Activated CD8-positive, alpha-beta memory T cell treated with anti-CD3 and anti-CD28 coated beads for 4 hours (primary cell): ENCODE results near the gene SEL1L.
"Not testable (repeated sequence)": the region's sequence is repeated elsewhere in the genome, so short reads cannot be mapped to it uniquely, and the experiment has no call there.

Source experiments
- DNase-seq, 2 donors: peaks; one replicate each; pipeline ENCODE4 v3.0.0-alpha.2; 2020; ENCODE audit warnings: low read depth in 2 of 2

Gene SEL1L

GRCh38 chr14:81474148-81474492 lies 59.5 kb downstream of the SEL1L start:
- no peak for DNase-seq

- no peak for DNase-seq
Observed at GRCh38 chr14:81473456-81474147, 60.1 kb downstream of the SEL1L start.

- no peak for DNase-seq
Observed at GRCh38 chr14:81472096-81472800, 61.4 kb downstream of the SEL1L start.

GRCh38 chr14:81471062-81471461 lies 62.6 kb downstream of the SEL1L start:
- DNase-seq: no peak

GRCh38 chr14:81470557-81470826 lies 63.2 kb downstream of the SEL1L start:
- not testable (repeated sequence) for DNase-seq

- no peak for DNase-seq
Observed at GRCh38 chr14:81466854-81467253, 66.8 kb downstream of the SEL1L start.

- no peak for DNase-seq
Observed at GRCh38 chr14:81465507-81466228, 68.0 kb downstream of the SEL1L start.

- DNase-seq: not testable (repeated sequence)
Observed at GRCh38 chr14:81465003-81465392, 68.7 kb downstream of the SEL1L start.

GRCh38 chr14:81464253-81465002 lies 69.2 kb downstream of the SEL1L start:
- peak in 1 of 2 donors; percentile 8 for DNase-seq

GRCh38 chr14:81462356-81462755 lies 71.3 kb downstream of the SEL1L start:
- DNase-seq: not testable (repeated sequence)

- DNase-seq: no peak
Observed at GRCh38 chr14:81459912-81460311, 73.7 kb downstream of the SEL1L start.

GRCh38 chr14:81458352-81458751 lies 75.3 kb downstream of the SEL1L start:
- no peak for DNase-seq

- DNase-seq: no peak
Observed at GRCh38 chr14:81455390-81455789, 78.3 kb downstream of the SEL1L start.

- DNase-seq: no peak
Observed at GRCh38 chr14:81454572-81455218, 79.0 kb downstream of the SEL1L start.

GRCh38 chr14:81453166-81453766 lies 80.4 kb downstream of the SEL1L start:
- peak in 1 of 2 donors; percentile 27 for DNase-seq

GRCh38 chr14:81452341-81453133 lies 81.1 kb downstream of the SEL1L start:
- no peak for DNase-seq

GRCh38 chr14:81450976-81451375 lies 82.7 kb downstream of the SEL1L start:
- no peak for DNase-seq

- no peak for DNase-seq
Observed at GRCh38 chr14:81450100-81450531, 83.5 kb downstream of the SEL1L start.

- no peak for DNase-seq
Observed at GRCh38 chr14:81449576-81449975, 84.1 kb downstream of the SEL1L start.

GRCh38 chr14:81449114-81449513 lies 84.5 kb downstream of the SEL1L start:
- DNase-seq: no peak
